Transverse colon (tissue), 4 donors: ENCODE data around the gene KCNE1. TPM values are rescaled to one million over a fixed set of nuclear protein-coding genes. Genes with fewer than 3 reads are reported as not detected.
"Not testable (repeated sequence)": the region's sequence is repeated elsewhere in the genome, so short reads cannot be mapped to it uniquely, and the experiment has no call there.

ENCODE experiments used
- DNase-seq: peaks from one replicate; pipeline ENCODE4 v3.0.0-alpha.2; 2019
- H3K27ac ChIP-seq, 4 donors: fragments of 200-600 bp; sonication (generic); 2 replicates each; pipeline ENCODE4 v1.5.1; 2016 to 2018; ENCODE audit warnings: inconsistent platforms in 4 of 4
- H3K27me3 ChIP-seq: fragments of 200-600 bp; sonication (generic); 2 replicates; pipeline ENCODE4 v1.5.1; 2017; ENCODE audit warnings: inconsistent platforms
- H3K36me3 ChIP-seq, 4 donors: fragments of 200-600 bp; sonication (generic); 2 replicates each; pipeline ENCODE4 v1.5.1; 2017 to 2019; ENCODE audit warnings: inconsistent platforms in 4 of 4
- H3K4me1 ChIP-seq, 4 donors: fragments of 200-600 bp; sonication (generic); 2 replicates each; pipeline ENCODE4 v1.5.1; 2017 to 2020; ENCODE audit warnings: inconsistent platforms in 4 of 4
- H3K4me3 ChIP-seq, 4 donors: fragments of 200-600 bp; sonication (generic); 1 replicate in 1 of 4; 2 replicates in 3 of 4; pipeline versions ENCODE4 v1.5.1 to v1.6.1; 2017 to 2019; ENCODE audit warnings: inconsistent platforms in 4 of 4
- H3K9me3 ChIP-seq, 2 donors: fragments of 200-600 bp; sonication (generic); 2 replicates each; pipeline ENCODE4 v1.5.1; 2017 to 2019; ENCODE audit warnings: inconsistent platforms in 2 of 2
- WGBS, 2 donors: methylation state at CpG; one replicate each; pipeline ENCODE4 v1.1.5; 2018; ENCODE audit warnings: low coverage in 1 of 2; 5-methylcytosine and 5-hydroxymethylcytosine counted together
- in situ Hi-C, 4 donors: fragments of 200-750 bp; cut with MboI; loops; one replicate each; pipeline versions ENCODE4 v1.15.0 to v1.15.1; 2017; ENCODE audit warnings: low sequenced_read_pairs in 3 of 4, low pct_ligation_motif_present in 1 of 4, low pct_unique_long_range_greater_than_20kb in 1 of 4
- intact Hi-C: fragments of 100-400 bp; cut with DNase I; formaldehyde crosslinking; loops from one replicate; pipeline ENCODE4 v1.15.1; 2023; ENCODE audit warnings: low total_unique reads
- total RNA-seq, 4 donors: library from RNA; depleted of rRNA; stranded (reverse); fragments of >200 nt; gene quantifications; one replicate each; pipeline ENCODE4 v1.1.0, GENCODE V29; 2016

Gene KCNE1
- total RNA-seq, 4 donors from 2014 or later = 1.5 to 2.6 (median 2.4) TPM; not detected in 1

DNA sequence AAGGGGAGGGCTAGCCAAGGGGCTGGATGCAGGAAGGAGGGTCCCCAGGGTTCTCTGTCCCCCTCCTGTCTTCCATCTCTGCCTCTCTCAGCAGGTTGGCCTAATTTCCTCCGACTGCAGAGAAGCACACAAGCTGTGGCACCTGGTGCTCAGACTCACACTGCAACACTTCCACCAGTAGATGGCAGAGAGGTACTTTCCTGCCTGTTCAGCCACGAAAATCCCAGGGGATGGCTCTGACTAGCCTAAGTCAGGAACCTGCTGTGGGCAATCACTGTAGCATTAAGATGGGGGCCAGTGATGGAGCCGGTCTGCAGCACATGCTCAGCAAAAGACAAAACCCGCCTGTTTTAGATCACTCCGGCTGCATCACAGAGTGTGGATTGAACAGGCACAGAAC is 82.3 kb downstream of the KCNE1 start:
- in situ Hi-C loops, intact Hi-C loops, H3K27me3 ChIP-seq, H3K27ac ChIP-seq, H3K9me3 ChIP-seq, H3K4me1 ChIP-seq, H3K4me3 ChIP-seq, H3K36me3 ChIP-seq, DNase-seq: not testable (repeated sequence)
- WGBS, 2 donors = no CpG with 5 or more reads among the region's 5 CpGs

DNA sequence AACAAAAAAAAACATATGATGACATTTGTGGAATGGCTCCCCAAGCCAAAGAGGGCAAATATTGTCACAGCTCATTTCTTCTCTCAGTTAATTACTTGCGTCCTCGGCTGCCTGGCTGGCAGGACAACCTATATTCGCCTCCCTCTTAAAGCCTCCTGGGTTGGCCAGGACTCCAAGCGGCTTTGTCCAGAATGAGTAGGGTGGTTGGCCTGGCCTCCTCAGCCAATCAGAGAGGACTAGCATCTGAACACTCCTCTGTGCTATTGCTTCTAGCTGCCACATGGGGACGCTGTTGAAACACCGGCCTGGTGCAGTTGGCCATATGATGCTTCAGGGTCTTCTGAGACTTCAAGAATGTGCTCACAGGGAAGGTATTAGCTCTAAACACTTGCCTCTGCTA is 83.6 kb downstream of the KCNE1 start:
- H3K4me3 ChIP-seq, DNase-seq, intact Hi-C loops, H3K4me1 ChIP-seq, H3K27ac ChIP-seq, H3K9me3 ChIP-seq, H3K36me3 ChIP-seq, in situ Hi-C loops, H3K27me3 ChIP-seq: not testable (repeated sequence)
- WGBS, 2 donors = no CpG with 5 or more reads among the region's 6 CpGs

DNA sequence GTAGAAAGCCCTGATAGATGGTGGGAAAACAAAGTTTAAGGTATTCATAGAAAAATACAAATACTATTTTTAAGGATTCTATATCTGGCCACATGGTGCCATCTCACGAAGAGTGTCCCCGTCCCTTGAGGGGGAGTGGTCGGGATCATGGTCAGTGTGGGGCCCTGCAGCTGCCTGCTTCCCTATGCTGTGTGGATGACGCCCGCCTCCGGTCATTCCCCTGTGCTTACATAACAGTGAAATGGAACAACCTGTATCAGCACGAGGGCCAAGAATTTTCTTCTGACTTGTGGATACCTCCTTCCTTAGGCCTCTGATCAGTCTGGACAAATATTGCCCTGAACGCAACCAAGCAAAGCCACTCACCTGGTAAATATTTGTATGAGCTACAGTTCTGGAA is 84.7 kb downstream of the KCNE1 start:
- DNase-seq, H3K9me3 ChIP-seq, in situ Hi-C loops, H3K4me1 ChIP-seq, H3K27me3 ChIP-seq, H3K27ac ChIP-seq, H3K36me3 ChIP-seq, intact Hi-C loops, H3K4me3 ChIP-seq: not testable (repeated sequence)
- no CpG with 5 or more reads among the region's 8 CpGs for WGBS, 2 donors

DNA sequence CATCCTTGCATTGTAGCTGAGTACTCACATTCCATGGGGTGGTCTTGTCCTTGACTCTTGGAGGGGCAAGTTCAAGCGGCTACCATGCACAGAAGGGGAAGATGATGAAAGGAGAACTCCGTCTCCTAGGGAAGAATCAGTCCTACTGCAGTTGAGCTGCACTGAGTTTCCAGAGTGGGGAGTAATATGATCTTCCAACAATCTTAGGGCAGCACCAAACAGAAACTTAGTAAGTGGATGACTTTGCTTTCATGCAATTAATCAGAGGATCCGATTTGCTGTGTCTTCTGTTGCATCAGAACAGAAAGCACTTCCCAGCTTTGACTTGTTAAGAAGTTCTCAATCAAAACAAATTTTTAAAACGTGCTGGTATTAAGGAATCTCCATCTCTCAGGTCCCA is 88.2 kb downstream of the KCNE1 start, which contains the start of gene SMIM34:
TSS of gene SMIM34 (minus strand) at position 147 of the 400 bp plus-strand sequence. CDS start at position 35, 112 bp downstream.
- H3K9me3 ChIP-seq, H3K36me3 ChIP-seq, in situ Hi-C loops, H3K27ac ChIP-seq, H3K4me1 ChIP-seq, DNase-seq, intact Hi-C loops, H3K4me3 ChIP-seq, H3K27me3 ChIP-seq: not testable (repeated sequence)
- no CpG with 5 or more reads among the region's 4 CpGs for WGBS, 2 donors

DNA sequence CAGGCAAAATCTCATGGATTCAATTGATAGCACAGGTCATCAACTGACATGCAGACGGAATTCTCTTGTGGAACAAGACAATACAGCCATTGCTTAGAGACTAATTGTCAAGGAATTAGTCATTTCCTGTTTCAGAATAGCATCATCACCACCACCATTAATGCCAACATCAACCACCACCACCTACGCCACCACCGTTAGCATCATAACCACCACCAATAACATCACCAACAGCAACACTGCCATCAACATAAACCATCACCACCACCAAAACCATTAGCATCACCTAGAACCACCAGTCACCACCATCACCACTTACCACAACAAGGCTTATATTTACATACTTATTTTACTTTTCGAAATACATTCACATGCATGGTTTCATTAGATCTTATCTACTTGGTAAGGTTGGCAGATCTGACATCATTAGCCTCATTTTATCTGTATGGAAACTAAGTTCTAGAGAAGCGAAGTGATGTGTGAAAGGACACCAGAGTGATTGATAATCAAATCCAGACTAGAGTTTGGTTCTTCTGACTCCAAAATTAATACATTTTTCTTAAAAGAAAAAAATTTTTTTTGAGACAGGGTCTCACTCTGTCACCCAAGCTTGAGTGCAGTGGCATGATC is 94.4 kb downstream of the KCNE1 start:
- DNase-seq, H3K36me3 ChIP-seq, H3K9me3 ChIP-seq, H3K4me3 ChIP-seq, in situ Hi-C loops, intact Hi-C loops, H3K4me1 ChIP-seq, H3K27ac ChIP-seq, H3K27me3 ChIP-seq: not testable (repeated sequence)
- WGBS, 2 donors = no CpG with 5 or more reads among the region's 5 CpGs

DNA sequence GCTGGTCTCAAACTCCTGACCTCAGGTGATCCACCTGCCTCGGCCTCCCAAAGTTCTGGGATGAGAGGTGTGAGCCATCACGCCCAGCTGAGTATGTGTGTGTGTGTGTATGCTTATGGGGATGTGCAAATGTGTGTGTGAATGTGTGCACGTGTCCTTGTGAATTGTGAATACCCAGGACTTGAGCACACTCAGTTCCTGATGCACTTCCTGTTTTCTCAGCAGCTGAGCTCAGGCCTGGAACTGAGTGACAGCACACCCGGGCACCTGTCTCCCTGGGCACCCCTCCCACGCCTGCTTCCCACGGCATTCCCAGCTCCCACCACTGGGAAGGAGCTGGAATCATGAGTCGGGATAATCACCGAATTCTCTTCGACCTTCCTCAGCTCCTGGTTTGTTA is 104.7 kb downstream of the KCNE1 start:
- WGBS, 2 donors = no CpG with 5 or more reads among the region's 9 CpGs
- H3K4me1 ChIP-seq, H3K9me3 ChIP-seq, H3K36me3 ChIP-seq, H3K4me3 ChIP-seq, in situ Hi-C loops, DNase-seq, intact Hi-C loops, H3K27me3 ChIP-seq, H3K27ac ChIP-seq: not testable (repeated sequence)

DNA sequence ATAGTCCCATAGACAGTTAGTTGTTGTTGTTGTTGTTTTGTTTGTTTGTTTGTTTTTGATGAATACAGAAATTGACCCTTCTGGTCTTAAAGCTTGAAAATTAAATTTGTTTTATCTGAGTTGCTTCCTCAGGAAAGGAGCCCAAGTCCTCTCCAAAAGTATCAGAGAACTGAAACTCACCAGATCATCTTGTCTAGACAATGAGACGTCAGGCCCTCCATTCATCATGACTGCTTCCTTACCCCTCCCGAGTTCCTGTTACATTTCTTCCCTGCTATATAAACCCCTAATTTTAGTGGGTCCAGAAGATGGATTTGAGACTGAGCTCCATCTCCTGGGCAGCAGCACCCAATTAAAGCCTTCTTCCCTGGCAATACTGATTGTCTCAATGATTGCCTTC is 105.3 kb downstream of the KCNE1 start:
- H3K4me1 ChIP-seq, DNase-seq, intact Hi-C loops, H3K27ac ChIP-seq, H3K4me3 ChIP-seq, H3K36me3 ChIP-seq, in situ Hi-C loops, H3K27me3 ChIP-seq, H3K9me3 ChIP-seq: not testable (repeated sequence)
- WGBS, 2 donors = no CpG with 5 or more reads among the region's 2 CpGs

DNA sequence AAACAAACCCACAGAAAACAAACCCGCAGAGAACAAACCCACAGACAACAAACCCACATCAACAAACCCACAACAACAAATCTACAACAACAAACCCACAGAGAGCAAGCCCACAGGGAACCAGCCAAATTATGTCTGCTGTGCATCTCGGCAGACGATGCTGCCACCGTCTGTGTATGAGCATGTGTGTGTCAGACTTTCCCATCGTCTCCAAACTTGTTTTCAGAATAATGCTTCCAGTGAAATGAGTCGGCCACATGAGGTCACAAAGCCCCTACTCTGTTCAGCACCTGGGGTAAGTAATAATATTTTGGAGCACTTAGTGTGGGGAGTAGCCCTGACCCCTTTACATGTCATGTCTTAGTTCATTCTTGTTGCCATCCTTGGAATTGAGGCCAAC is 105.9 kb downstream of the KCNE1 start:
- H3K9me3 ChIP-seq, H3K36me3 ChIP-seq, intact Hi-C loops, in situ Hi-C loops, DNase-seq, H3K27me3 ChIP-seq, H3K4me1 ChIP-seq, H3K4me3 ChIP-seq, H3K27ac ChIP-seq: not testable (repeated sequence)
- WGBS, 2 donors = no CpG with 5 or more reads among the region's 6 CpGs

DNA sequence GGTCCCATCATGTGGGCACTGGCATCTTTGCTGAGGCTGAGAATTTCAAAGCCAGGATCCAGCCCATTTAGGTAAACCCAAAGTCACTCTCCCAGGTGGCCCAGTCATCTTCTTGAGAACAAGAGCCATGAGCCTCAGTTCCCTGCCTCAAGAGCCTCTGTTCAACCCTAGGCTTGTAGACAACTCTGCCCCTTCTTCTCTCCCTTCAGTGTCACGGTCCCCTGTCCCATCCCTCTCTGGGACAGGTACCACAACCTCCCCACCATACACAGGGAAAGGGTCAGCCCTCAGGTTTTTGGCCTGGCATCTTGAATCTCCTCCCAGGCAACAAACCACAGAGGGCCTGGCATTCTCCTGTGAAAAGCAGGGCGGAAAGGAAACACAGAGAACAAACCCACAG is 106.3 kb downstream of the KCNE1 start:
- DNase-seq, intact Hi-C loops, H3K27ac ChIP-seq, H3K36me3 ChIP-seq, in situ Hi-C loops, H3K4me1 ChIP-seq, H3K9me3 ChIP-seq, H3K27me3 ChIP-seq, H3K4me3 ChIP-seq: not testable (repeated sequence)
- no CpG with 5 or more reads among the region's 2 CpGs for WGBS, 2 donors

DNA sequence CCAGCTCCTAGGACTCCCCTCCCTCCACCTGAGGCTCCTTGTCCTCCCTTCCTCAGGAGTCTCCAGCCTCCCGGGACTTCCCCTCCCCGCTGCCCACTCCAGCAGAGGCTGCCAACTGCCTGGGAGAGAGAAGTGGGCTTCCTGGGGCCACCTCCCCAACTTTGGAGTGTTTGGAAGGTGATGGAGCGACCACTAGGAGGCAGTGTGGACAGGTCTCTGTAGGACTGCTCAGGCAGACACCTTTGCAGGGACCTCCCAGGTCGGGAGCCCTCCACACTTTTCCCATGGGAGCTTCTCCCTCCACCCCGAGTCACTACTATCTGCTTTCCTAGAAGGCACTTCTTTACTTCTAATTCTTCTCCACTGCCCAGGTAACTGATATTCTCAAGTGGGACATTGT is 107.3 kb downstream of the KCNE1 start:
- in situ Hi-C loops = not testable (repeated sequence)

DNA sequence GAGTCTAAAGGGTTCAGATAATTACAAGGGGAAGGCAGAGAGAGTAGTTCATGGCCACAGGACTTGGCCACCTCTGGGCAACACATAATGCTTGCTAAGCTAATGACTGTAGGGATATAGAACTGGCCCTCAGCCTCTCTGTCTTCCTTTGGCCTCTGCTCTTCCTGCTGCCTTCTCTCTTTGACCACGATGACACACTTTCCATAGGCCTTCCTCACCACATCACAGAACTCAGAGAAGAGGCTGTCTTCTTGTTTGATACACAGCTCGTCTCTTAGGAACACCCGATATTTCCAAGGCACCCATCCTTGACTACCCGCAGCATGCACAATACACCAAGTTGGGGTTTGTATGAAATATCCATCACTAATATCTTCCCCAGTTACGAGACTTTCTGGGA is 111.5 kb downstream of the KCNE1 start:
- H3K9me3 ChIP-seq, intact Hi-C loops, H3K27me3 ChIP-seq, H3K36me3 ChIP-seq, H3K4me1 ChIP-seq, in situ Hi-C loops, H3K27ac ChIP-seq, DNase-seq, H3K4me3 ChIP-seq: not testable (repeated sequence)
- WGBS, 2 donors = no CpG with 5 or more reads among the region's 5 CpGs

More for the DNA sequence above, 107.3 kb downstream of the KCNE1 start:
- H3K27ac ChIP-seq, H3K4me3 ChIP-seq, intact Hi-C loops, DNase-seq, H3K27me3 ChIP-seq, H3K9me3 ChIP-seq, H3K36me3 ChIP-seq, H3K4me1 ChIP-seq: not testable (repeated sequence)
- no CpG with 5 or more reads among the region's 5 CpGs for WGBS, 2 donors
